ENCODE results near the gene ZNF679.
"Not testable (repeated sequence)": the region's sequence is repeated elsewhere in the genome, so short reads cannot be mapped to it uniquely, and the experiment has no call there.

ZNF679 gene

GRCh38 chr7:64228174-64228573 lies at the start of gene ZNF679:
ZNF679 (plus strand) TSS chr7:64228474; CDS start chr7:64249118, 20,644 bp downstream.
- H3K4me3 ChIP-seq (ENCODE audit: low read depth, low read length); DNase-seq (ENCODE audit: low read depth): not testable (repeated sequence)

- no peak for DNase-seq (ENCODE audit: low read depth)
- TF ChIP-seq CTCF (IDR thresholded peaks at IDR 0.05; ENCODE audit: control insufficient read depth, extremely low read depth, insufficient read depth) = peak; percentile 35; the same call in 1 of the 2 replicates
Observed at GRCh38 chr7:64180989-64181388, 47.3 kb upstream of the ZNF679 start.

GRCh38 chr7:64181586-64181985 lies 46.7 kb upstream of the ZNF679 start:
- DNase-seq (ENCODE audit: low read depth) = no peak
- TF ChIP-seq CTCF (IDR thresholded peaks at IDR 0.05; ENCODE audit: control insufficient read depth, extremely low read depth, insufficient read depth) = no peak
- H3K4me3 ChIP-seq (ENCODE audit: low read depth, low read length) = no peak overlapping the region

More at GRCh38 chr7:64180989-64181388, 47.3 kb upstream of the ZNF679 start:
- no peak overlapping the region for H3K4me3 ChIP-seq (ENCODE audit: low read depth, low read length)

- DNase-seq (ENCODE audit: low read depth) = no peak
- no peak overlapping the region for H3K4me3 ChIP-seq (ENCODE audit: low read depth, low read length)
- no peak for TF ChIP-seq CTCF (IDR thresholded peaks at IDR 0.05; ENCODE audit: control insufficient read depth, extremely low read depth, insufficient read depth)
Observed at GRCh38 chr7:64182036-64182790, 46.1 kb upstream of the ZNF679 start.

GRCh38 chr7:64183126-64183742 lies 45.0 kb upstream of the ZNF679 start:
- TF ChIP-seq CTCF (IDR thresholded peaks at IDR 0.05; ENCODE audit: control insufficient read depth, extremely low read depth, insufficient read depth) = peak; percentile 47
- H3K4me3 ChIP-seq (ENCODE audit: low read depth, low read length) = no peak overlapping the region
- DNase-seq (ENCODE audit: low read depth) = no peak

- no peak overlapping the region for H3K4me3 ChIP-seq (ENCODE audit: low read depth, low read length)
- TF ChIP-seq CTCF (IDR thresholded peaks at IDR 0.05; ENCODE audit: control insufficient read depth, extremely low read depth, insufficient read depth) = no peak
- no peak for DNase-seq (ENCODE audit: low read depth)
Observed at GRCh38 chr7:64183827-64184372, 44.4 kb upstream of the ZNF679 start.

GRCh38 chr7:64184376-64184775 lies 43.9 kb upstream of the ZNF679 start:
- TF ChIP-seq CTCF (IDR thresholded peaks at IDR 0.05; ENCODE audit: control insufficient read depth, extremely low read depth, insufficient read depth) = no peak
- H3K4me3 ChIP-seq (ENCODE audit: low read depth, low read length) = no peak overlapping the region
- no peak for DNase-seq (ENCODE audit: low read depth)
